Measurements from ENCODE around the gene MTF1.

DNA sequence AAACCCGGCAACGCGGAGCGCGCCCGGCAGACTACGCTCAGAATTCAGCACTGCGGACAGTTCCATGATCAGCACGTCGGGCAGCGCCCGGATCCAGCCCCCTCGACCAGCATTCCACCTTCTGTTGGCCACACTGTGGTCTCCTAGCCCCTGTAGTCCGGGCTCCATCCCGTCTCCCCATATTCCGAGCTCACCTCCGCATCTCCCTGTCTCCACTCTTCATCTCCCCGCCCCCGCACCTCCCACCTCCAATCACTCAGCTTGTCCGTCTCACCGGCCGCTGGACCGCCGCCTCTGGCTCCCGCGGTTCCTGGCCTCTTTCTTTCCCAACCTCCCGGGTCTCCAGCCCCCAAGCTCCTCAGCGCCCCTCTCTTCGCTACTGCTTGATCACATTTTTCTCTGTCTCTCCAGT is 95.0 kb downstream of the MTF1 start:
- TF ChIP-seq, protein P1, sequence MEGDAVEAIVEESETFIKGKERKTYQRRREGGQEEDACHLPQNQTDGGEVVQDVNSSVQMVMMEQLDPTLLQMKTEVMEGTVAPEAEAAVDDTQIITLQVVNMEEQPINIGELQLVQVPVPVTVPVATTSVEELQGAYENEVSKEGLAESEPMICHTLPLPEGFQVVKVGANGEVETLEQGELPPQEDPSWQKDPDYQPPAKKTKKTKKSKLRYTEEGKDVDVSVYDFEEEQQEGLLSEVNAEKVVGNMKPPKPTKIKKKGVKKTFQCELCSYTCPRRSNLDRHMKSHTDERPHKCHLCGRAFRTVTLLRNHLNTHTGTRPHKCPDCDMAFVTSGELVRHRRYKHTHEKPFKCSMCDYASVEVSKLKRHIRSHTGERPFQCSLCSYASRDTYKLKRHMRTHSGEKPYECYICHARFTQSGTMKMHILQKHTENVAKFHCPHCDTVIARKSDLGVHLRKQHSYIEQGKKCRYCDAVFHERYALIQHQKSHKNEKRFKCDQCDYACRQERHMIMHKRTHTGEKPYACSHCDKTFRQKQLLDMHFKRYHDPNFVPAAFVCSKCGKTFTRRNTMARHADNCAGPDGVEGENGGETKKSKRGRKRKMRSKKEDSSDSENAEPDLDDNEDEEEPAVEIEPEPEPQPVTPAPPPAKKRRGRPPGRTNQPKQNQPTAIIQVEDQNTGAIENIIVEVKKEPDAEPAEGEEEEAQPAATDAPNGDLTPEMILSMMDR (IDR thresholded peaks at IDR 0.05): no peak
- no peak for TF ChIP-seq POLR2A (IDR thresholded peaks at IDR 0.05)

All from breast epithelium (tissue), 3 donors.